Loucy (cell line): ENCODE measurements around the gene DYRK4.

ENCODE experiments used
- CTCF ChIP-seq: fragments of 200-600 bp; sonication (generic); conservative IDR thresholded peaks from 2 replicates; pipeline ENCODE4 v1.5.1; 2014; ENCODE audit warnings: mild to moderate bottlenecking, antibody characterized with exemption, low read length
- EZH2phosphoT487 ChIP-seq: fragments of 200-600 bp; IDR thresholded peaks from 2 replicates; pipeline ENCODE4 v1.6.1; 2018; ENCODE audit warnings: antibody characterized with exemption, mild to moderate bottlenecking, moderate library complexity, borderline replicate concordance

GRCh38 chr12:4604684-4605193 is 42.7 kb downstream of the DYRK4 start:
- peak; percentile 99 for TF ChIP-seq CTCF
- TF ChIP-seq EZH2phosphoT487 = no peak
